GM12878 (cell line): ENCODE results near the gene P2RX2. TPM values are rescaled to one million over a fixed set of nuclear protein-coding genes. Genes with fewer than 3 reads are reported as not detected.

ENCODE experiments used
- ATAC-seq: fragments of 200-7000 bp; cut with Tn5 transposase; 3 replicates; pipeline ENCODE4 v1.9.1; 2020; ENCODE audit warnings: mild to moderate bottlenecking, moderate library complexity
- BruUV-seq: library from RNA; stranded (reverse); fragments of 400-500 nt; replicated peaks from 2 replicates; lab custom pipeline; 2021; lab: Mats Ljungman, UMichigan
- CTCF ChIA-PET: fragments of 300-600 bp; sonication (Branson Sonifier 250); formaldehyde crosslinking; extraction: SDS; loops from one replicate; lab custom pipeline; 2021; ENCODE audit warnings: inconsistent platforms; lab: Yijun Ruan, JAX
- POLR2A ChIA-PET: fragments of 350-600 bp; formaldehyde crosslinking; extraction: SDS; loops from one replicate; lab custom pipeline; 2021; ENCODE audit warnings: inconsistent platforms; lab: Charles Lee
- RAD21 ChIA-PET: fragments of 300-600 bp; sonication (Branson Sonifier 250); formaldehyde crosslinking; loops from one replicate; lab custom pipeline; 2023; ENCODE audit warnings: antibody characterized with exemption; ENCODE audit not compliant: unreplicated experiment; lab: Charles Lee
- SMC1A ChIA-PET: fragments of 300-600 bp; sonication (Branson Sonifier 250); formaldehyde crosslinking; loops from one replicate; lab custom pipeline; 2023; ENCODE audit not compliant: unreplicated experiment, uncharacterized antibody; lab: Charles Lee
- DNase-seq: peaks from one replicate; pipeline ENCODE4 v3.0.0-alpha.2; 2011; ENCODE audit warnings: low read depth, low spot score
- FAIRE-seq: peaks from 3 replicates; lab custom pipeline; 2011; peaks lifted over from hg19 to GRCh38; lab: Jason Lieb, UNC
- H2AFZ ChIP-seq: 2 replicates; pipeline ENCODE4 v1.6.0; 2011; ENCODE audit warnings: low read depth, low read length, control low read depth; ENCODE audit not compliant: control insufficient read depth
- H3K27ac ChIP-seq: 2 replicates; pipeline ENCODE4 v1.5.1; 2011; ENCODE audit warnings: control low read depth; ENCODE audit not compliant: control insufficient read depth, insufficient read depth
- H3K27me3 ChIP-seq, 2 experiments: replicated peaks in 1 of 2; 2 replicates each; pipeline versions ENCODE4 v1.6.0 to v1.6.1; 2011; ENCODE audit warnings: low read length in 1 of 2; ENCODE audit not compliant: control insufficient read depth in 2 of 2, insufficient read depth in 2 of 2
- H3K36me3 ChIP-seq, 2 experiments: 2 replicates each; pipeline ENCODE4 v1.5.1; 2011; ENCODE audit warnings: low read length in 1 of 2; ENCODE audit not compliant: control insufficient read depth in 2 of 2, insufficient read depth in 2 of 2
- H3K4me1 ChIP-seq: 2 replicates; pipeline ENCODE4 v1.6.1; 2011; ENCODE audit warnings: mild to moderate bottlenecking, low read length, moderate library complexity, mixed read lengths; ENCODE audit not compliant: control insufficient read depth, insufficient read depth
- H3K4me2 ChIP-seq: 2 replicates; pipeline ENCODE4 v1.6.0; 2011; ENCODE audit warnings: control low read depth; ENCODE audit not compliant: control insufficient read depth, insufficient read depth
- H3K4me3 ChIP-seq: fragments of 200-600 bp; sonication (generic); 2 replicates; pipeline ENCODE4 v1.5.1; 2016
- H3K79me2 ChIP-seq: 2 replicates; pipeline ENCODE4 v1.6.0; 2011; ENCODE audit warnings: low read length; ENCODE audit not compliant: control insufficient read depth, insufficient read depth
- H3K9ac ChIP-seq: 2 replicates; pipeline ENCODE4 v1.8.0; 2011; ENCODE audit warnings: low read length, control low read depth, mixed read lengths; ENCODE audit not compliant: control insufficient read depth, insufficient read depth
- H3K9me3 ChIP-seq: replicated peaks from 3 replicates; pipeline ENCODE4 v1.5.1; 2011; ENCODE audit warnings: mild to moderate bottlenecking, low read length; ENCODE audit not compliant: control insufficient read depth, insufficient read depth
- H4K20me1 ChIP-seq: 2 replicates; pipeline ENCODE4 v1.6.0; 2011; ENCODE audit not compliant: control insufficient read depth, insufficient read depth
- BACH1 ChIP-seq: fragments of 450-650 bp; IDR thresholded peaks from 2 replicates; pipeline ENCODE4 v1.6.1; 2017; ENCODE audit warnings: mild to moderate bottlenecking, borderline replicate concordance
- BCL11A ChIP-seq: IDR thresholded peaks from 2 replicates; pipeline ENCODE4 v1.6.1; 2011; ENCODE audit warnings: low read depth, low read length
- CEBPB ChIP-seq, 2 experiments: fragments of 150-350 bp in 1 of 2; IDR thresholded peaks; 2 replicates each; pipeline ENCODE4 v1.6.1; 2012 to 2014; ENCODE audit warnings: low read depth in 2 of 2, low read length in 2 of 2, borderline replicate concordance in 1 of 2, inconsistent platforms in 1 of 2
- GABPA ChIP-seq: IDR thresholded peaks from 2 replicates; pipeline ENCODE4 v1.6.1; 2014; ENCODE audit warnings: antibody characterized with exemption, low read depth, mild to moderate bottlenecking, inconsistent platforms
- PML ChIP-seq: IDR thresholded peaks from 2 replicates; pipeline ENCODE4 v1.6.1; 2012; ENCODE audit warnings: low read length, inconsistent platforms
- PRDM15 ChIP-seq: fragments of 450-650 bp; formaldehyde crosslinking; IDR thresholded peaks from 2 replicates; pipeline ENCODE4 v1.4.0; 2020; ENCODE audit warnings: mild to moderate bottlenecking, moderate library complexity
- ZNF207 ChIP-seq: fragments of 450-650 bp; IDR thresholded peaks from 2 replicates; pipeline ENCODE4 v1.6.1; 2014; ENCODE audit warnings: antibody characterized with exemption, mild to moderate bottlenecking, borderline replicate concordance
- WGBS: methylation state at CpG from one replicate; pipeline ENCODE4 v1.1.6; 2016; ENCODE audit warnings: low lambda C conversion rate; ENCODE audit not compliant: insufficient replicate concordance, insufficient coverage; ENCODE audit errors: missing lambda C conversion rate; 5-methylcytosine and 5-hydroxymethylcytosine counted together
- in situ Hi-C: fragments of 300-500 bp; cut with MboI; formaldehyde crosslinking; loops from 9 replicates; pipeline ENCODE4 v1.14.3; 2018; ENCODE audit warnings: mixed read lengths
- intact Hi-C: fragments of 100-400 bp; cut with micrococcal nuclease; formaldehyde crosslinking; loops from one replicate; pipeline ENCODE4 v1.14.2; 2022; ENCODE audit not compliant: unreplicated experiment
- polyA plus RNA-seq, 11 experiments: library from polyadenylated mRNA; depleted of rRNA in 4 of 11; unstranded in 6 of 11; stranded (reverse) in 5 of 11; fragments of >200 nt; fragmentation: Nextera tagmentation in 4 of 11; fragmentation: Illumina TruSeq in 1 of 11; extraction: Ambion mirVana in 4 of 11; extraction: Trizol in 1 of 11; gene quantifications; 1 replicate in 1 of 11; 2 replicates in 10 of 11; pipeline versions ENCODE4 v1.2.1 to v1.2.3, GENCODE V29; 2011 to 2016; ENCODE audit warnings: inconsistent platforms in 2 of 11, missing spikeins in 2 of 11, low read depth in 1 of 11
- total RNA-seq, 4 experiments: library from RNA; depleted of rRNA in 3 of 4; stranded (reverse); fragments of >200 nt in 3 of 4; fragmentation: Illumina TruSeq in 1 of 4; extraction: Trizol in 1 of 4; gene quantifications; 2 replicates each; pipeline versions ENCODE4 v1.2.1 to v1.2.3, GENCODE V29; 2013 to 2021

Gene P2RX2
- total and polyA plus RNA-seq, 10 of the 15 experiments (the other 5 are each of a cell fraction or from before 2014, with no cell fraction given) = not detected

- POLR2A ChIA-PET = no interaction called here
- in situ Hi-C loops = no loop called here
These were observed 4.7 kb downstream of the P2RX2 start for GRCh38 chr12:132623072-132623869.

GRCh38 chr12:132624186-132624855 lies 5.7 kb downstream of the P2RX2 start:
- FAIRE-seq (no peak), ATAC-seq (no peak), DNase-seq (no peak)
- no peak overlapping the region for H3K4me2 ChIP-seq
- no peak overlapping the region for H3K4me3 ChIP-seq
- ChIA-PET RAD21 (no interaction called here), CTCF (interaction anchor here (1.0 kb wide), 1 partner anchor 9 kb away, joined by 4 read pairs; no protein-coding TSS in a partner anchor), SMC1A (no interaction called here), POLR2A (no interaction called here)
- H3K27ac ChIP-seq = no peak overlapping the region
- no peak for TF ChIP-seq PML
- no peak for TF ChIP-seq GABPA
- no peak for TF ChIP-seq PRDM15
- TF ChIP-seq ZNF207 = no peak
- no peak for TF ChIP-seq BACH1
- no peaks in the 10 kb centered on the region for H3K4me1 ChIP-seq
- H3K36me3 ChIP-seq = peaks cover 0 to 23% of the 10 kb centered on the region in 2 experiments; a peak in 3 of 4 replicates
- H3K9ac ChIP-seq = no peak overlapping the region
- H3K79me2 ChIP-seq = no peaks in the 10 kb centered on the region
- no peaks in the 10 kb centered on the region for H3K9me3 ChIP-seq
- 92% methylated on average over 22 of the region's 22 CpGs for WGBS
- no TSS peak for BruUV-seq
- intact Hi-C loops (no loop called here), in situ Hi-C loops (no loop called here)
- no peak overlapping the region for H2AFZ ChIP-seq
- H4K20me1 ChIP-seq = no peaks in the 10 kb centered on the region
- H3K27me3 ChIP-seq = no peaks in the 10 kb centered on the region

More at GRCh38 chr12:132623072-132623869, 4.7 kb downstream of the P2RX2 start:
- intact Hi-C loops = no loop called here
- Histone ChIP-seq H3K4me1 (no peaks in the 10 kb centered on the region), H3K27me3 (no peaks in the 10 kb centered on the region), H3K9ac (no peak overlapping the region), H3K79me2 (no peaks in the 10 kb centered on the region), H3K4me2 (no peak overlapping the region), H3K4me3 (no peak overlapping the region), H3K27ac (no peak overlapping the region)
- ChIA-PET RAD21 (no interaction called here), SMC1A (interaction anchor here (0.6 kb wide), 1 partner anchor 10 kb away, joined by 3 read pairs; no protein-coding TSS in a partner anchor)
- no peak for ATAC-seq
- BruUV-seq = no TSS peak
- TF ChIP-seq CEBPB (IDR thresholded peaks at IDR 0.05; ENCODE audit: borderline replicate concordance in 1 of 2, low read depth in 2 of 2, low read length in 2 of 2) = no peak
- no peak for TF ChIP-seq BCL11A
- TF ChIP-seq, all 136 proteins: peak for 0
- DNase-seq = no peak
- H2AFZ ChIP-seq = no peak overlapping the region
- CTCF ChIA-PET = interaction anchor here (1.0 kb wide), 1 partner anchor 8 kb away, joined by 4 read pairs; no protein-coding TSS in a partner anchor
- WGBS = 87% methylated on average over 22 of the region's 25 CpGs
- FAIRE-seq = no peak
- peaks cover 0 to 20% of the 10 kb centered on the region in 2 experiments; a peak in 3 of 4 replicates for H3K36me3 ChIP-seq
- no peaks in the 10 kb centered on the region for H4K20me1 ChIP-seq
- H3K9me3 ChIP-seq = no peaks in the 10 kb centered on the region; the same call in 2 of the 3 replicates
